Neuronal stem cell (in vitro differentiated cells): ENCODE results near the gene TNRC6B.

ENCODE experiments used
- DNase-seq: peaks from one replicate; pipeline ENCODE4 v3.0.0-alpha.2; 2013; ENCODE audit warnings: low spot score
- H2AFZ ChIP-seq: one replicate; pipeline ENCODE4 v1.6.1; 2013; ENCODE audit warnings: mild to moderate bottlenecking, low read length, inconsistent platforms
- H2AK5ac ChIP-seq: 2 replicates; pipeline ENCODE4 v1.6.1; 2013; ENCODE audit warnings: low read depth, mild to moderate bottlenecking, inconsistent platforms, low read length, moderate library complexity, mixed read lengths
- H2BK120ac ChIP-seq: 2 replicates; pipeline ENCODE4 v1.6.1; 2013; ENCODE audit warnings: low read depth, mild to moderate bottlenecking, inconsistent platforms, low read length, moderate library complexity, mixed read lengths
- H2BK12ac ChIP-seq: one replicate; pipeline ENCODE4 v1.6.1; 2013; ENCODE audit warnings: low read length, inconsistent platforms
- H2BK15ac ChIP-seq: 2 replicates; pipeline ENCODE4 v1.6.1; 2013; ENCODE audit warnings: mild to moderate bottlenecking, low read length, inconsistent platforms, mixed read lengths
- H2BK5ac ChIP-seq: one replicate; pipeline ENCODE4 v1.6.1; 2013; ENCODE audit warnings: inconsistent platforms, mild to moderate bottlenecking, low read length, moderate library complexity
- H3K14ac ChIP-seq: one replicate; pipeline ENCODE4 v1.6.1; 2013; ENCODE audit warnings: low read length, inconsistent platforms
- H3K18ac ChIP-seq: 2 replicates; pipeline ENCODE4 v1.6.1; 2013; ENCODE audit warnings: low read length, inconsistent platforms
- H3K23ac ChIP-seq: 2 replicates; pipeline ENCODE4 v1.6.1; 2013; ENCODE audit warnings: low read depth, mild to moderate bottlenecking, mixed read lengths, low read length, inconsistent platforms; ENCODE audit not compliant: poor library complexity
- H3K27ac ChIP-seq: replicated peaks from 3 replicates; pipeline ENCODE4 v1.5.1; 2013; ENCODE audit warnings: low read length, inconsistent platforms
- H3K27me3 ChIP-seq, 3 experiments: 2 replicates each; pipeline ENCODE4 v1.6.1; 2013; ENCODE audit warnings: low read length in 3 of 3, mild to moderate bottlenecking in 2 of 3, inconsistent platforms in 1 of 3, low read depth in 1 of 3, mixed read lengths in 1 of 3, moderate library complexity in 1 of 3; ENCODE audit not compliant: control insufficient read depth in 3 of 3, insufficient read depth in 3 of 3
- H3K36me3 ChIP-seq, 2 donors: replicated peaks in 1 of 2; 2 replicates each; pipeline ENCODE4 v1.6.1; 2013; ENCODE audit warnings: low read length in 2 of 2; ENCODE audit not compliant: control insufficient read depth in 2 of 2, insufficient read depth in 2 of 2
- H3K4ac ChIP-seq: 2 replicates; pipeline ENCODE4 v1.6.1; 2013; ENCODE audit warnings: inconsistent platforms, mild to moderate bottlenecking, low read length, moderate library complexity
- H3K4me1 ChIP-seq, 2 donors: 1 replicate in 1 of 2; 2 replicates in 1 of 2; pipeline ENCODE4 v1.6.1; 2013; ENCODE audit warnings: low read length in 2 of 2, low read depth in 1 of 2; ENCODE audit not compliant: control insufficient read depth in 2 of 2, insufficient read depth in 1 of 2
- H3K4me2 ChIP-seq: one replicate; pipeline ENCODE4 v1.6.1; 2013; ENCODE audit warnings: mild to moderate bottlenecking, low read length, inconsistent platforms; ENCODE audit not compliant: insufficient read depth, poor library complexity, severe bottlenecking
- H3K4me3 ChIP-seq, 2 donors: 2 replicates each; pipeline ENCODE4 v1.5.1; 2013; ENCODE audit warnings: low read length in 2 of 2, mild to moderate bottlenecking in 2 of 2, inconsistent platforms in 1 of 2, moderate library complexity in 1 of 2
- H3K79me1 ChIP-seq: one replicate; pipeline ENCODE4 v1.6.1; 2013; ENCODE audit warnings: low read depth, mild to moderate bottlenecking, inconsistent platforms, low read length, moderate library complexity
- H3K9ac ChIP-seq: one replicate; pipeline ENCODE4 v1.6.1; 2013; ENCODE audit warnings: mild to moderate bottlenecking, low read depth, low read length, inconsistent platforms; ENCODE audit not compliant: poor library complexity
- H3K9me3 ChIP-seq, 2 donors: replicated peaks in 1 of 2; 2 replicates each; pipeline versions ENCODE3 to v1.6.1; 2013; ENCODE audit warnings: low read length in 2 of 2, mild to moderate bottlenecking in 2 of 2, inconsistent platforms in 1 of 2, low read depth in 1 of 2, mixed read lengths in 1 of 2, moderate library complexity in 1 of 2; ENCODE audit not compliant: control insufficient read depth in 2 of 2, insufficient read depth in 1 of 2
- H4K8ac ChIP-seq: one replicate; pipeline ENCODE4 v1.6.1; 2013; ENCODE audit warnings: low read depth, mild to moderate bottlenecking, inconsistent platforms, low read length, moderate library complexity
- H4K91ac ChIP-seq: one replicate; pipeline ENCODE4 v1.6.1; 2013; ENCODE audit warnings: low read length, low read depth, mild to moderate bottlenecking, inconsistent platforms; ENCODE audit not compliant: poor library complexity
- WGBS, 2 donors: extraction: QIAGEN DNeasy Blood & Tissue Kit; methylation state at CpG; one replicate each; pipeline ENCODE4 v1.1.7; 2013; ENCODE audit warnings: missing lambda C conversion rate in 2 of 2, mixed read lengths in 1 of 2; ENCODE audit not compliant: insufficient read length in 2 of 2, insufficient replicate concordance in 1 of 2; ENCODE audit errors: extremely low coverage in 2 of 2; 5-methylcytosine and 5-hydroxymethylcytosine counted together

The TNRC6B gene

DNA sequence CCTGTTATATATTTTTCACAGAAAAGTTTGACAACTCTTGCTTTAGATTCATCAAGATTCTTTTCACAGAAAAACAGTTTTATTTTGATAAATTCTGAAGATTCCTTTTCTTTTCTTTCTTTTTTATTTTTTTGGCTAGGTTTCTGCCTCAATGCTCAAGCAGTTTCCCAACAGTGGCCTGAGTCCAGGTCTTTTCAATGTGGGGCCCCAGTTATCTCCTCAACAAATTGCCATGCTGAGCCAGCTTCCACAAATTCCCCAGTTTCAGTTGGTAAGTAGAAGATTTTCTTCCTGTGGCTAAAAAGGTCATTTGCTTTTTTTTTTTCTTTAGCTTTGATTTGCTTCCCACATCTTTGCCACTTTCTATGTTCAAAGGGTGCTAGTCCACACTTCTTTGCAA, 122.6 kb downstream of the TNRC6B start:
- Histone ChIP-seq H2BK15ac (no peak overlapping the region), H3K79me1 (no peaks in the 10 kb centered on the region), H4K8ac (no peak overlapping the region), H4K91ac (no peak overlapping the region), H2BK5ac (no peak overlapping the region), H3K18ac (no peak overlapping the region), H2BK120ac (no peak overlapping the region), H3K4me2 (no peak overlapping the region), H2BK12ac (no peak overlapping the region), H3K27me3 (no peaks in the 10 kb centered on the region), H3K27ac (no peak overlapping the region), H3K9ac (no peak overlapping the region), H3K23ac (no peak overlapping the region), H2AFZ (no peak overlapping the region), H3K4me3 (no peak overlapping the region), H3K14ac (no peak overlapping the region), H3K36me3 (peaks cover 14 to 79% of the 10 kb centered on the region in 2 donors), H3K4me1 (no peaks in the 10 kb centered on the region), H3K9me3 (peaks cover 0 to 3% of the 10 kb centered on the region in 2 donors), H3K4ac (no peak overlapping the region), H2AK5ac (no peak overlapping the region)
- no peak for DNase-seq

DNA sequence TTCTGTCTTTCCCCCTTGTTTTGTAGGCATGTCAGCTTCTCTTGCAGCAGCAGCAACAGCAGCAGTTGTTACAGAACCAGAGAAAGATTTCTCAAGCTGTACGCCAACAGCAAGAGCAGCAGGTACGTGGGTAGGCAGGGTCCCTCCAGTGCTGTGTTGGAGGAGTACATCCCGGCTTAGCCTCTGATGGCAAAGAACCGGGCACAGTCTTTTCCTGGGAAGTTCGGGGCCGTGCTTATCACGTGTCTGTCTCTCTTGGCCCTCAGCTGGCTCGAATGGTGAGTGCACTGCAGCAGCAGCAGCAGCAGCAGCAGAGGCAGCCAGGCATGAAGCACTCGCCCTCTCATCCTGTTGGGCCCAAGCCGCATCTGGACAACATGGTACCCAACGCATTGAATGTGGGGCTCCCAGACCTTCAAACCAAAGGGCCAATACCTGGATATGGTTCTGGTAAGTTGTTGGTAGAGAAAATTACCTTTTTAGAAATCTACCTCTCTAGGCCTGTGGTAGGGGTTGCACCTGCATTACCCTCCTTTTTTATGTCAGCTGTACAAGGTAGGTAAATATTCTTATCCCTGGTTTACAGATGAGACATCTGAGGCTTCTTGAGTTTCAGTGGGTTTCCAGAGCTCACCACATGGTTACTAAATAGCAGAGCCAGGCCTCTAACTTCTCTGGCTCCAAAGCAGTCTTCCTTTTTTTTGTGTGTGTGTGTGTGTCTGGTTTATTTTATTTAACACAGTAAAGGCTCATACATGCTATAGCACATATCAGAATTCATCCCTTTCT, 123.4 kb downstream of the TNRC6B start:
- Histone ChIP-seq H3K79me1 (no peaks in the 10 kb centered on the region), H4K91ac (no peak overlapping the region), H2BK120ac (no peak overlapping the region), H3K9ac (no peak overlapping the region), H3K4me2 (no peak overlapping the region), H2BK5ac (no peak overlapping the region), H3K23ac (peak overlapping the region; percentile 75), H2BK15ac (no peak overlapping the region), H2AFZ (no peak overlapping the region), H3K27me3 (no peaks in the 10 kb centered on the region), H3K4me3 (no peak overlapping the region), H3K14ac (no peak overlapping the region), H3K9me3 (peaks cover 0 to 3% of the 10 kb centered on the region in 2 donors), H3K27ac (no peak overlapping the region), H3K18ac (no peak overlapping the region), H2AK5ac (no peak overlapping the region), H2BK12ac (no peak overlapping the region), H3K4me1 (no peaks in the 10 kb centered on the region), H3K4ac (no peak overlapping the region), H4K8ac (no peak overlapping the region), H3K36me3 (peaks cover 12 to 78% of the 10 kb centered on the region in 2 donors)
- DNase-seq = no peak
- no CpG with 5 or more reads among the region's 11 CpGs for WGBS, 2 donors

DNA sequence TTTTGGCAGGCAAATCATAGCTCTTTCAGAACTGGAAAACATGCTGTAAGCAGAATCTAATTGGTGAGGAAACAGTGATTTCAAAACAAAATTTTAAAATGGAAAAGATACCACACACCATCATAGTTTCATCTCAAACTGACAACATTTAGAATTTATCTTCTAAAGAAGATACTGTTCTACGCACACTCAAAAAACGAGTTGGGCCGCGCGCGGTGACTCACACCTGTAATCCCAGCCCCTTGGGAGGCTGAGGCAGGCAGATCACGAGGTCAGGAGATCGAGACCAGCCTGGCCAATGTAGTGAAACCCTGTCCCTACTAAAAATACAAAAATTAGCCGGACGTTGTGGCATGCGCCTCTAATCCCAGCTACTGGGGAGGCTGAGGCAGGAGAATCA, 124.4 kb downstream of the TNRC6B start:
- Histone ChIP-seq H3K9ac (no peak overlapping the region), H3K23ac (no peak overlapping the region), H3K79me1 (no peaks in the 10 kb centered on the region), H2BK15ac (no peak overlapping the region), H3K18ac (no peak overlapping the region), H3K14ac (no peak overlapping the region), H3K27ac (no peak overlapping the region), H2BK5ac (no peak overlapping the region), H4K8ac (no peak overlapping the region), H2BK12ac (no peak overlapping the region), H2AFZ (no peak overlapping the region), H3K4me1 (no peaks in the 10 kb centered on the region), H3K9me3 (peaks cover 0 to 3% of the 10 kb centered on the region in 2 donors), H3K4me3 (no peak overlapping the region), H2AK5ac (no peak overlapping the region), H4K91ac (no peak overlapping the region), H3K4ac (no peak overlapping the region), H3K27me3 (no peaks in the 10 kb centered on the region), H3K4me2 (no peak overlapping the region), H2BK120ac (no peak overlapping the region), H3K36me3 (peaks cover 12 to 73% of the 10 kb centered on the region in 2 donors)
- DNase-seq = no peak
- WGBS, 2 donors = no CpG with 5 or more reads among the region's 11 CpGs

DNA sequence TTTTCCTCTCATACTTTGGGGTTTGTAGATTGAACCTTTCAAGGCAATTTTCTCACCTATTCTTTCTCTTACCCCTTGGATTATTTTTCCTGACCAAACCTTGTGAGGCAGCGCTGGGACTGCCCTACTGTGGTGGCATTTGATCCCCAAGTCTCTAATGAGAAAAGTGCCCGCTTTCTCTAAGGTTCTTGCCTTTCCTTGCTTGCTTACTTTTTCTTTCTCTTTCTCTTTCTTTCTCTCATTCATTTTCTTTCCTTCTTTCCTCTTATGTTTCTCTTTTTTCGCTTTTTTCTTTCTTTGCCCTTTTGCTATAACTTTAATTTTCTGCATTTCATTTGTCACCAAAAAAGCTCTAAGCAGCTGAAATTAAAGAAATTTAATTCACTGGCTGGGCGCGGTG, 127.9 kb downstream of the TNRC6B start:
- Histone ChIP-seq H3K79me1 (no peaks in the 10 kb centered on the region), H3K27ac (no peak overlapping the region), H2BK12ac (no peak overlapping the region), H3K9ac (no peak overlapping the region), H2AK5ac (no peak overlapping the region), H3K4ac (no peak overlapping the region), H3K4me3 (no peak overlapping the region), H4K8ac (no peak overlapping the region), H2BK5ac (no peak overlapping the region), H2BK15ac (no peak overlapping the region), H3K4me1 (no peaks in the 10 kb centered on the region), H3K4me2 (no peak overlapping the region), H4K91ac (no peak overlapping the region), H3K14ac (no peak overlapping the region), H3K9me3 (peaks cover 0 to 3% of the 10 kb centered on the region in 2 donors), H3K36me3 (peaks cover 23 to 88% of the 10 kb centered on the region in 2 donors), H2BK120ac (no peak overlapping the region), H3K18ac (no peak overlapping the region), H2AFZ (no peak overlapping the region), H3K27me3 (peaks cover 0 to 1% (median 0%) of the 10 kb centered on the region in 3 experiments), H3K23ac (no peak overlapping the region)
- 100% methylated on average over 1 of the region's 5 CpGs; no CpG with 5 or more reads in 1 of the 2 donors for WGBS, 2 donors
- no peak for DNase-seq
